GM12878 (cell line): ENCODE results near the gene EYS. TPM values are rescaled to one million over a fixed set of nuclear protein-coding genes. Genes with fewer than 3 reads are reported as not detected.

ENCODE experiments used
- ATAC-seq: fragments of 200-7000 bp; cut with Tn5 transposase; 3 replicates; pipeline ENCODE4 v1.9.1; 2020; ENCODE audit warnings: mild to moderate bottlenecking, moderate library complexity
- BruUV-seq: library from RNA; stranded (reverse); fragments of 400-500 nt; replicated peaks from 2 replicates; lab custom pipeline; 2021; lab: Mats Ljungman, UMichigan
- CTCF ChIA-PET: fragments of 300-600 bp; sonication (Branson Sonifier 250); formaldehyde crosslinking; extraction: SDS; loops from one replicate; lab custom pipeline; 2021; ENCODE audit warnings: inconsistent platforms; lab: Yijun Ruan, JAX
- POLR2A ChIA-PET: fragments of 350-600 bp; formaldehyde crosslinking; extraction: SDS; loops from one replicate; lab custom pipeline; 2021; ENCODE audit warnings: inconsistent platforms; lab: Charles Lee
- RAD21 ChIA-PET: fragments of 300-600 bp; sonication (Branson Sonifier 250); formaldehyde crosslinking; loops from one replicate; lab custom pipeline; 2023; ENCODE audit warnings: antibody characterized with exemption; ENCODE audit not compliant: unreplicated experiment; lab: Charles Lee
- SMC1A ChIA-PET: fragments of 300-600 bp; sonication (Branson Sonifier 250); formaldehyde crosslinking; loops from one replicate; lab custom pipeline; 2023; ENCODE audit not compliant: unreplicated experiment, uncharacterized antibody; lab: Charles Lee
- DNase-seq: peaks from one replicate; pipeline ENCODE4 v3.0.0-alpha.2; 2011; ENCODE audit warnings: low read depth, low spot score
- FAIRE-seq: peaks from 3 replicates; lab custom pipeline; 2011; peaks lifted over from hg19 to GRCh38; lab: Jason Lieb, UNC
- H2AFZ ChIP-seq: 2 replicates; pipeline ENCODE4 v1.6.0; 2011; ENCODE audit warnings: low read depth, low read length, control low read depth; ENCODE audit not compliant: control insufficient read depth
- H3K27ac ChIP-seq: 2 replicates; pipeline ENCODE4 v1.5.1; 2011; ENCODE audit warnings: control low read depth; ENCODE audit not compliant: control insufficient read depth, insufficient read depth
- H3K27me3 ChIP-seq, 2 experiments: replicated peaks in 1 of 2; 2 replicates each; pipeline versions ENCODE4 v1.6.0 to v1.6.1; 2011; ENCODE audit warnings: low read length in 1 of 2; ENCODE audit not compliant: control insufficient read depth in 2 of 2, insufficient read depth in 2 of 2
- H3K36me3 ChIP-seq, 2 experiments: 2 replicates each; pipeline ENCODE4 v1.5.1; 2011; ENCODE audit warnings: low read length in 1 of 2; ENCODE audit not compliant: control insufficient read depth in 2 of 2, insufficient read depth in 2 of 2
- H3K4me1 ChIP-seq: 2 replicates; pipeline ENCODE4 v1.6.1; 2011; ENCODE audit warnings: mild to moderate bottlenecking, low read length, moderate library complexity, mixed read lengths; ENCODE audit not compliant: control insufficient read depth, insufficient read depth
- H3K4me2 ChIP-seq: 2 replicates; pipeline ENCODE4 v1.6.0; 2011; ENCODE audit warnings: control low read depth; ENCODE audit not compliant: control insufficient read depth, insufficient read depth
- H3K4me3 ChIP-seq: fragments of 200-600 bp; sonication (generic); 2 replicates; pipeline ENCODE4 v1.5.1; 2016
- H3K79me2 ChIP-seq: 2 replicates; pipeline ENCODE4 v1.6.0; 2011; ENCODE audit warnings: low read length; ENCODE audit not compliant: control insufficient read depth, insufficient read depth
- H3K9ac ChIP-seq: 2 replicates; pipeline ENCODE4 v1.8.0; 2011; ENCODE audit warnings: low read length, control low read depth, mixed read lengths; ENCODE audit not compliant: control insufficient read depth, insufficient read depth
- H3K9me3 ChIP-seq: replicated peaks from 3 replicates; pipeline ENCODE4 v1.5.1; 2011; ENCODE audit warnings: mild to moderate bottlenecking, low read length; ENCODE audit not compliant: control insufficient read depth, insufficient read depth
- H4K20me1 ChIP-seq: 2 replicates; pipeline ENCODE4 v1.6.0; 2011; ENCODE audit not compliant: control insufficient read depth, insufficient read depth
- CBX5 ChIP-seq: sonication (generic); IDR thresholded peaks from 2 replicates; pipeline ENCODE4 v1.6.1; 2016; ENCODE audit warnings: low read depth, moderate library complexity, mild to moderate bottlenecking, inconsistent platforms
- CREM ChIP-seq: IDR thresholded peaks from 2 replicates; pipeline ENCODE4 v1.6.1; 2014; ENCODE audit warnings: antibody characterized with exemption, low read depth
- E4F1 ChIP-seq: fragments of 450-650 bp; IDR thresholded peaks from 2 replicates; pipeline ENCODE4 v1.6.1; 2018; ENCODE audit warnings: borderline replicate concordance, mild to moderate bottlenecking; ENCODE audit not compliant: partially characterized antibody
- IKZF2 ChIP-seq, 2 experiments: fragments of 450-650 bp; IDR thresholded peaks; 2 replicates each; pipeline ENCODE4 v1.6.1; 2017; ENCODE audit warnings: mild to moderate bottlenecking in 2 of 2, moderate library complexity in 2 of 2
- IRF5 ChIP-seq: fragments of 450-650 bp; IDR thresholded peaks from 2 replicates; pipeline ENCODE4 v1.6.1; 2017; ENCODE audit warnings: borderline replicate concordance
- JUND ChIP-seq: IDR thresholded peaks from 2 replicates; pipeline ENCODE4 v1.6.1; 2012; ENCODE audit warnings: low read depth, mild to moderate bottlenecking, low read length, improper control_type of control experiment, moderate library complexity
- KLF5 ChIP-seq: fragments of 450-650 bp; IDR thresholded peaks from 2 replicates; pipeline ENCODE4 v1.6.1; 2014; ENCODE audit warnings: mild to moderate bottlenecking; ENCODE audit not compliant: partially characterized antibody
- MTA2 ChIP-seq: fragments of 450-650 bp; IDR thresholded peaks from 2 replicates; pipeline ENCODE4 v1.6.1; 2016; ENCODE audit warnings: low read depth, mild to moderate bottlenecking, moderate library complexity
- MYC ChIP-seq: IDR thresholded peaks from 2 replicates; pipeline ENCODE4 v1.6.1; 2011; ENCODE audit warnings: mild to moderate bottlenecking, low read length, moderate library complexity, inconsistent platforms; ENCODE audit not compliant: insufficient read depth, insufficient replicate concordance, insufficient read length, severe bottlenecking
- NFIC ChIP-seq: IDR thresholded peaks from 2 replicates; pipeline ENCODE4 v1.6.1; 2012; ENCODE audit warnings: low read depth, mild to moderate bottlenecking, inconsistent platforms, low read length, moderate library complexity
- SKIL ChIP-seq: fragments of 450-650 bp; IDR thresholded peaks from 2 replicates; pipeline ENCODE4 v1.6.1; 2017; ENCODE audit warnings: mild to moderate bottlenecking, low read depth, inconsistent platforms; ENCODE audit not compliant: poor library complexity, severe bottlenecking
- SPI1 ChIP-seq: IDR thresholded peaks from 2 replicates; pipeline ENCODE4 v1.6.1; 2011; ENCODE audit warnings: low read depth, mild to moderate bottlenecking, low read length, moderate library complexity, borderline replicate concordance; ENCODE audit not compliant: insufficient read depth
- SUPT20H ChIP-seq: IDR thresholded peaks from 2 replicates; pipeline ENCODE4 v1.6.1; 2011; ENCODE audit warnings: low read depth, mild to moderate bottlenecking, low read length, moderate library complexity, borderline replicate concordance; ENCODE audit not compliant: control insufficient read depth
- ZNF207 ChIP-seq: fragments of 450-650 bp; IDR thresholded peaks from 2 replicates; pipeline ENCODE4 v1.6.1; 2014; ENCODE audit warnings: antibody characterized with exemption, mild to moderate bottlenecking, borderline replicate concordance
- WGBS: methylation state at CpG from one replicate; pipeline ENCODE4 v1.1.6; 2016; ENCODE audit warnings: low lambda C conversion rate; ENCODE audit not compliant: insufficient replicate concordance, insufficient coverage; ENCODE audit errors: missing lambda C conversion rate; 5-methylcytosine and 5-hydroxymethylcytosine counted together
- in situ Hi-C: fragments of 300-500 bp; cut with MboI; formaldehyde crosslinking; loops from 9 replicates; pipeline ENCODE4 v1.14.3; 2018; ENCODE audit warnings: mixed read lengths
- intact Hi-C: fragments of 100-400 bp; cut with micrococcal nuclease; formaldehyde crosslinking; loops from one replicate; pipeline ENCODE4 v1.14.2; 2022; ENCODE audit not compliant: unreplicated experiment
- polyA plus RNA-seq, 11 experiments: library from polyadenylated mRNA; depleted of rRNA in 4 of 11; unstranded in 6 of 11; stranded (reverse) in 5 of 11; fragments of >200 nt; fragmentation: Nextera tagmentation in 4 of 11; fragmentation: Illumina TruSeq in 1 of 11; extraction: Ambion mirVana in 4 of 11; extraction: Trizol in 1 of 11; gene quantifications; 1 replicate in 1 of 11; 2 replicates in 10 of 11; pipeline versions ENCODE4 v1.2.1 to v1.2.3, GENCODE V29; 2011 to 2016; ENCODE audit warnings: inconsistent platforms in 2 of 11, missing spikeins in 2 of 11, low read depth in 1 of 11
- total RNA-seq, 4 experiments: library from RNA; depleted of rRNA in 3 of 4; stranded (reverse); fragments of >200 nt in 3 of 4; fragmentation: Illumina TruSeq in 1 of 4; extraction: Trizol in 1 of 4; gene quantifications; 2 replicates each; pipeline versions ENCODE4 v1.2.1 to v1.2.3, GENCODE V29; 2013 to 2021

Gene EYS
- total and polyA plus RNA-seq, 10 of the 15 experiments (the other 5 are each of a cell fraction or from before 2014, with no cell fraction given) = under 0.01 to 0.14 (median 0.02) TPM; not detected in 1

GRCh38 chr6:64672131-64672530, 1034.9 kb downstream of the EYS start:
- no peak overlapping the region for H3K9ac ChIP-seq
- BruUV-seq = no TSS peak
- no peaks in the 10 kb centered on the region for H4K20me1 ChIP-seq
- H3K27me3 ChIP-seq = no peaks in the 10 kb centered on the region
- H3K9me3 ChIP-seq = no peaks in the 10 kb centered on the region
- FAIRE-seq (no peak), ATAC-seq (no peak), DNase-seq (no peak)
- no peak overlapping the region for H3K4me2 ChIP-seq
- no peaks in the 10 kb centered on the region for H3K36me3 ChIP-seq
- RAD21 ChIA-PET = no interaction called here
- in situ Hi-C loops (no loop called here), intact Hi-C loops (no loop called here)
- H2AFZ ChIP-seq = no peak overlapping the region
- no peaks in the 10 kb centered on the region for H3K79me2 ChIP-seq
- no peak overlapping the region for H3K27ac ChIP-seq
- SMC1A ChIA-PET = no interaction called here
- 0% methylated on average over 3 of the region's 3 CpGs for WGBS
- POLR2A ChIA-PET = no interaction called here
- CTCF ChIA-PET = no interaction called here
- H3K4me3 ChIP-seq = no peak overlapping the region
- no peaks in the 10 kb centered on the region for H3K4me1 ChIP-seq
- TF ChIP-seq NFIC (no peak), E4F1 (no peak), JUND (no peak), MTA2 (no peak), KLF5 (no peak), SKIL (no peak), IKZF2 (IDR thresholded peaks at IDR 0.05) (no peak), SPI1 (no peak), CBX5 (no peak), MYC (no peak), CREM (no peak), IRF5 (no peak), SUPT20H (no peak), ZNF207 (no peak)
